Endodermal cell (in vitro differentiated cells): ENCODE results near the gene FBXW12. TPM values are rescaled to one million over a fixed set of nuclear protein-coding genes. Genes with fewer than 3 reads are reported as not detected.
A peak's percentile ranks its signal among the peaks of the same experiment; 100 is the strongest.

ENCODE experiments used
- DNase-seq: peaks from one replicate; pipeline ENCODE4 v3.0.0-alpha.2; 2017
- H3K27ac ChIP-seq: 2 replicates; pipeline ENCODE4 v1.5.1; 2013; ENCODE audit warnings: mild to moderate bottlenecking, low read depth, low read length, moderate library complexity
- H3K27me3 ChIP-seq: 2 replicates; pipeline ENCODE4 v1.6.1; 2013; ENCODE audit warnings: mild to moderate bottlenecking, low read length, moderate library complexity; ENCODE audit not compliant: insufficient read depth, control insufficient read depth, poor library complexity, severe bottlenecking
- H3K36me3 ChIP-seq: 2 replicates; pipeline ENCODE4 v1.7.0; 2013; ENCODE audit warnings: mild to moderate bottlenecking, low read length, moderate library complexity; ENCODE audit not compliant: control insufficient read depth, insufficient read depth
- H3K4me1 ChIP-seq: one replicate; pipeline ENCODE4 v1.7.0; 2013; ENCODE audit warnings: low read length; ENCODE audit not compliant: control insufficient read depth, insufficient read depth
- H3K4me3 ChIP-seq: 2 replicates; pipeline ENCODE4 v1.5.1; 2013; ENCODE audit warnings: mild to moderate bottlenecking, low read length, moderate library complexity
- H3K9ac ChIP-seq: 2 replicates; pipeline ENCODE4 v1.6.1; 2013; ENCODE audit warnings: mild to moderate bottlenecking, low read length, moderate library complexity; ENCODE audit not compliant: poor library complexity, severe bottlenecking; ENCODE audit errors: extremely low read depth
- H3K9me3 ChIP-seq: 2 replicates; pipeline ENCODE4 v1.6.1; 2013; ENCODE audit warnings: mild to moderate bottlenecking, low read length, moderate library complexity; ENCODE audit not compliant: control insufficient read depth
- H3K27ac Mint-ChIP-seq: 2 replicates; pipeline ENCODE4 v1.8.0; 2020; ENCODE audit warnings: mixed read lengths
- H3K27me3 Mint-ChIP-seq: 2 replicates; pipeline ENCODE4 v1.8.0; 2021; ENCODE audit warnings: mild to moderate bottlenecking, mixed read lengths; ENCODE audit not compliant: insufficient read depth
- H3K36me3 Mint-ChIP-seq: 2 replicates; pipeline ENCODE4 v1.8.0; 2020; ENCODE audit warnings: low read depth, mixed read lengths
- H3K4me1 Mint-ChIP-seq: 2 replicates; pipeline ENCODE4 v1.8.0; 2020; ENCODE audit warnings: mixed read lengths
- H3K4me3 Mint-ChIP-seq: 2 replicates; pipeline ENCODE4 v1.8.0; 2020; ENCODE audit warnings: mild to moderate bottlenecking, moderate library complexity, mixed read lengths
- H3K9me3 Mint-ChIP-seq: 2 replicates; pipeline ENCODE4 v1.8.0; 2020; ENCODE audit warnings: mild to moderate bottlenecking, mixed read lengths
- WGBS, 2 experiments: methylation state at CpG; one replicate each; pipeline versions ENCODE4 v1.1.5 to v1.1.7; 2013; ENCODE audit warnings: missing lambda C conversion rate in 2 of 2, mixed read lengths in 1 of 2; ENCODE audit not compliant: insufficient coverage in 1 of 2, insufficient read length in 1 of 2; 5-methylcytosine and 5-hydroxymethylcytosine counted together
- total RNA-seq, 2 donors: library from RNA; stranded (reverse); fragmentation: NEBNext Ultra II Directional in 1 of 2; extraction: Animal tissue kit (Norgen Biotek cat#: 25700) in 1 of 2; gene quantifications; 2 replicates in 1 of 2; 3 replicates in 1 of 2; pipeline ENCODE4 v1.2.1, GENCODE V29; 2021
- TF ChIP-seq, protein P1 (sequence below): fragments of 200-600 bp; sonication (generic); conservative IDR thresholded peaks from 2 replicates; pipeline ENCODE4 v1.5.0; 2021; ENCODE audit warnings: antibody characterized with exemption, mild to moderate bottlenecking

FBXW12 gene
- total RNA-seq, 2 donors from 2014 or later, result 0.13 to 1.4 TPM

DNA sequence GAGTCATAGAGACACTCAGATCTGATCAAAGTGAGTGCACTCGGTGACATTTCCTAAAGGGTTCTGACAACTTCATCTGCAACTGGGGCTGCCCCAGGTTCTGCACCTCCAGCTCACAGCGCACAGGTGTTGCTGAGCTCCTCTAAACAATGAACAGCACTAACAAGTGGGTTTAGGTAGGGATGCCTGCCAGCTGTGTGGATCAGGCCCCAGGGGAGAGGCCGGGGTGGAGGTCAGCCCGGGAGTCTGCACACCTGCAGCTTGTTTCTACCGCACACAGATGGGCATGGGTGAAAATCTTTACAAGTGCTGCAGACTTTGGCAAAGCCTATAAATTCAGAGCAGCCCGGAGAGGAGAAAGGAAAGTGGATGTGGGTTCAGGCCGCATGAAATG lies 355 bp downstream of the FBXW12 start:
- Histone ChIP-seq H3K9me3 (no peaks in the 10 kb centered on the region), H3K27ac (no peak overlapping the region), H3K9ac (peak overlapping the region; percentile 6), H3K36me3 (no peaks in the 10 kb centered on the region), H3K4me1 (peaks cover 23% of the 10 kb centered on the region), H3K27me3 (no peaks in the 10 kb centered on the region), H3K4me3 (peak overlapping the region; percentile 52)
- H3K36me3 Mint-ChIP-seq, result no peaks in the 10 kb centered on the region
- peak overlapping the region; percentile 4 for H3K27ac Mint-ChIP-seq
- no peak for DNase-seq
- H3K4me3 Mint-ChIP-seq, result no peak overlapping the region
- no peaks in the 10 kb centered on the region for H3K27me3 Mint-ChIP-seq
- no peaks in the 10 kb centered on the region for H3K9me3 Mint-ChIP-seq
- 80 to 81% methylated on average over 6 to 7 of the region's 7 CpGs for WGBS, 2 experiments
- TF ChIP-seq, protein P1, sequence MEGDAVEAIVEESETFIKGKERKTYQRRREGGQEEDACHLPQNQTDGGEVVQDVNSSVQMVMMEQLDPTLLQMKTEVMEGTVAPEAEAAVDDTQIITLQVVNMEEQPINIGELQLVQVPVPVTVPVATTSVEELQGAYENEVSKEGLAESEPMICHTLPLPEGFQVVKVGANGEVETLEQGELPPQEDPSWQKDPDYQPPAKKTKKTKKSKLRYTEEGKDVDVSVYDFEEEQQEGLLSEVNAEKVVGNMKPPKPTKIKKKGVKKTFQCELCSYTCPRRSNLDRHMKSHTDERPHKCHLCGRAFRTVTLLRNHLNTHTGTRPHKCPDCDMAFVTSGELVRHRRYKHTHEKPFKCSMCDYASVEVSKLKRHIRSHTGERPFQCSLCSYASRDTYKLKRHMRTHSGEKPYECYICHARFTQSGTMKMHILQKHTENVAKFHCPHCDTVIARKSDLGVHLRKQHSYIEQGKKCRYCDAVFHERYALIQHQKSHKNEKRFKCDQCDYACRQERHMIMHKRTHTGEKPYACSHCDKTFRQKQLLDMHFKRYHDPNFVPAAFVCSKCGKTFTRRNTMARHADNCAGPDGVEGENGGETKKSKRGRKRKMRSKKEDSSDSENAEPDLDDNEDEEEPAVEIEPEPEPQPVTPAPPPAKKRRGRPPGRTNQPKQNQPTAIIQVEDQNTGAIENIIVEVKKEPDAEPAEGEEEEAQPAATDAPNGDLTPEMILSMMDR, result no peak
- H3K4me1 Mint-ChIP-seq, result peaks cover 33% of the 10 kb centered on the region

DNA sequence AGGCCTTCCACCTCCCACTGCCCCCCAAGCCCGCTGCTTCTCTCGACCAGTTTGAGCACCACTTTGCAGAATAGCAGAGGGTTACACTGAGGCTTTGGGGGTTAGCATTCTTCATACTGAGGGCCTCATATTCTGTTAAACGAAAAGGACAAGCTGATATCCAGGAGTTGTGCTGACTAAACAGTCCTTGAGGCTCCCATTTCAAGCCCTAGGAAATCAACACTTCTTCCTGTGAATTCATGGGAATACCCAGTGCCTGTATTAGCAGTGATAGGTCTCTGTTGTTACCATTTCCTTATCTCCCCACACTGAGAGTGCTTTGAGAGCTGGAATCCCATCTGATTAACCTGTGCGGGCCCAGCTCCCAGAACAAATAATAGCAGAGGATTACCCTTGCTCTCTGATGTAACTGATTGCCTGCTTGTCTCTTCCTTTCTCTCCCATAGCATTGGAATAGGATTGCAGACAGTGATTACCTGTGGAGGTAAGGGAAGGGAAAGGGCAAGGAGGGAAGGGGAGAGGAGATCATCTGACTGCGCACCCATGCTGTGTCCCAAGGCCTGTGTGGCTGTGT lies 930 bp downstream of the FBXW12 start:
- Mint-ChIP-seq H3K9me3 (no peaks in the 10 kb centered on the region), H3K27ac (peak overlapping the region; percentile 4), H3K4me3 (no peak overlapping the region), H3K27me3 (no peaks in the 10 kb centered on the region), H3K4me1 (peaks cover 33% of the 10 kb centered on the region), H3K36me3 (no peaks in the 10 kb centered on the region)
- 57 to 72% methylated on average over 3 to 5 of the region's 5 CpGs for WGBS, 2 experiments
- TF ChIP-seq, protein P1, result no peak
- DNase-seq, result peak; percentile 64
- peak overlapping the region; percentile 55 for H3K4me3 ChIP-seq
- H3K27ac ChIP-seq, result no peak overlapping the region
- no peaks in the 10 kb centered on the region for H3K27me3 ChIP-seq
- H3K9me3 ChIP-seq, result no peaks in the 10 kb centered on the region
- H3K4me1 ChIP-seq, result peaks cover 23% of the 10 kb centered on the region
- no peaks in the 10 kb centered on the region for H3K36me3 ChIP-seq
- peak overlapping the region; percentile 6 for H3K9ac ChIP-seq

DNA sequence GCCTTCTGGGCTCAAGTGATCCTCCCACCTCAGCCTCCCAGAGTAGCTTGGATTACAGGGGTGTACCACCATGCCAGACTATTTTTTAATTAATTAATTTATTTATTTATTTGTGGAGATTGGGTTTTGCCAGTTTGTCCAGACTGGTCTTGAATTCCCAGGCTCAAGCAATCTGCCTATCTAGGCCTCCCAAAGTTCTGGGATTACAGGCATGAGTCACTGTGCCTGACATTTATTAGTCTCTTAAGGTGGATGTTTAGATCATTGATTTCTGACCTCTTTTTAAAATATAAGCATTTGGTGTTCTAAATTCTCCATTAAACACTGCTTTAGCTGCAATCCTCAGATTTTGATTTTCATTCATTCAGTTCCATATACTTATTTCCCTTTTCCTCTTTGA lies 15.6 kb downstream of the FBXW12 start:
- no peaks in the 10 kb centered on the region for H3K36me3 ChIP-seq
- no peaks in the 10 kb centered on the region for H3K4me1 Mint-ChIP-seq
- DNase-seq, result no peak
- no peak overlapping the region for H3K4me3 Mint-ChIP-seq
- TF ChIP-seq, protein P1, result no peak
- H3K4me3 ChIP-seq, result no peak overlapping the region
- H3K27me3 ChIP-seq, result no peaks in the 10 kb centered on the region
- H3K27ac ChIP-seq, result no peak overlapping the region
- no peak overlapping the region for H3K27ac Mint-ChIP-seq
- peaks cover 10% of the 10 kb centered on the region for H3K27me3 Mint-ChIP-seq
- no peaks in the 10 kb centered on the region for H3K36me3 Mint-ChIP-seq
- no peaks in the 10 kb centered on the region for H3K4me1 ChIP-seq
- no peak overlapping the region for H3K9ac ChIP-seq
- H3K9me3 Mint-ChIP-seq, result no peaks in the 10 kb centered on the region
- no peaks in the 10 kb centered on the region for H3K9me3 ChIP-seq
